Astrocyte of the cerebellum (primary cell): Measurements from ENCODE around the gene MTRR.

Experiments
- DNase-seq: peaks from one replicate; pipeline ENCODE4 v3.0.0-alpha.2; 2011; ENCODE audit warnings: low read depth
- H3K4me3 ChIP-seq: 2 replicates; pipeline ENCODE4 v1.5.1; 2011; ENCODE audit warnings: mild to moderate bottlenecking, low read depth, low read length, moderate library complexity
- in situ Hi-C: cut with HindIII; loops from 2 replicates; pipeline ENCODE4 v1.10.0; 2017; ENCODE audit warnings: low sequenced_read_pairs
- TF ChIP-seq, protein P1 (sequence below): IDR thresholded peaks from 2 replicates; pipeline ENCODE4 v1.5.1; 2012; ENCODE audit warnings: low read length, low read depth, moderate library complexity, mild to moderate bottlenecking; ENCODE audit errors: missing control alignments

MTRR gene

GRCh38 chr5:7927466-7928375 is 58.8 kb downstream of the MTRR start:
- H3K4me3 ChIP-seq: no peak overlapping the region
- in situ Hi-C loops: no loop called here
- DNase-seq: peak; percentile 27
- TF ChIP-seq, protein P1, sequence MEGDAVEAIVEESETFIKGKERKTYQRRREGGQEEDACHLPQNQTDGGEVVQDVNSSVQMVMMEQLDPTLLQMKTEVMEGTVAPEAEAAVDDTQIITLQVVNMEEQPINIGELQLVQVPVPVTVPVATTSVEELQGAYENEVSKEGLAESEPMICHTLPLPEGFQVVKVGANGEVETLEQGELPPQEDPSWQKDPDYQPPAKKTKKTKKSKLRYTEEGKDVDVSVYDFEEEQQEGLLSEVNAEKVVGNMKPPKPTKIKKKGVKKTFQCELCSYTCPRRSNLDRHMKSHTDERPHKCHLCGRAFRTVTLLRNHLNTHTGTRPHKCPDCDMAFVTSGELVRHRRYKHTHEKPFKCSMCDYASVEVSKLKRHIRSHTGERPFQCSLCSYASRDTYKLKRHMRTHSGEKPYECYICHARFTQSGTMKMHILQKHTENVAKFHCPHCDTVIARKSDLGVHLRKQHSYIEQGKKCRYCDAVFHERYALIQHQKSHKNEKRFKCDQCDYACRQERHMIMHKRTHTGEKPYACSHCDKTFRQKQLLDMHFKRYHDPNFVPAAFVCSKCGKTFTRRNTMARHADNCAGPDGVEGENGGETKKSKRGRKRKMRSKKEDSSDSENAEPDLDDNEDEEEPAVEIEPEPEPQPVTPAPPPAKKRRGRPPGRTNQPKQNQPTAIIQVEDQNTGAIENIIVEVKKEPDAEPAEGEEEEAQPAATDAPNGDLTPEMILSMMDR: peak; percentile 77

DNA sequence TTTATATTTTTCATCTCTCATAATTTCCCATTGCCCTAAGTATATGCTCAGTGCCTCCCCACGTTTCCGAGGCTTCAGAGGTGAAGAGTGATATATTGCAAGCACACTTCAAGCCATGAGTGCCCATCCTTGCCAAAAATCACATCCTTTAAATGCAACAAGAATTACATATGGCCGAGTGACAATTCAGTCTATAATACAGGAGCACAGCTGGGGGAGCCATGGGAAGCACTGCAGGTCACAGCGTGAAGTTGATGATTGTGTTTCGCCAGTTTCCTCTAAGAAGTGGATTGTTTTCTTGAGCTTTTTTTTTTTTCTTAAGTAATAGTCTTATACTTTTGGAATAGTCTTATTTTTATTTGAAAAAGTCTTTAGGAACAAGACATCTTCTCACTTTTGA is 61.1 kb downstream of the MTRR start:
- no peak for DNase-seq
- TF ChIP-seq, protein P1: no peak
- in situ Hi-C loops: no loop called here
- H3K4me3 ChIP-seq: no peak overlapping the region

DNA sequence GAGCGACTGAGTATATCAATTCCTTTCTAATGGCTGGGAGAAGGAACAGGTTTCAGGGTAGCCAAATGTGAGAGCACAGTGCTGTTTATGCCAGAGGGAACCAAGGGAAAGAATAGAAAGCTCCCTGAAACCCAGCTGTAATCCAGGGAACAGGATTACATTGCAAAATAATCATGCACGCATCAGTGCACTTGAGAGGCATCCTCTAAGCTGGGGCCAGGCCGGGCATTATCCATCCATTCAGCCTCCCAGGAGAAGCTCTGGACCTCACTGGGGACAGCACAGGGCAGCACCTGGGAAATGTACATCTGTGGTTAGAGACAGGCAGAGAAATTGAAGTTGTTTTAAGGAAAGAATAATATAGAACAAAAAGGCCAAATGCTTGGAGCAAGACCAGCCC is 72.7 kb downstream of the MTRR start:
- TF ChIP-seq, protein P1: no peak
- no peak for DNase-seq
- no peak overlapping the region for H3K4me3 ChIP-seq
- in situ Hi-C loops: no loop called here

DNA sequence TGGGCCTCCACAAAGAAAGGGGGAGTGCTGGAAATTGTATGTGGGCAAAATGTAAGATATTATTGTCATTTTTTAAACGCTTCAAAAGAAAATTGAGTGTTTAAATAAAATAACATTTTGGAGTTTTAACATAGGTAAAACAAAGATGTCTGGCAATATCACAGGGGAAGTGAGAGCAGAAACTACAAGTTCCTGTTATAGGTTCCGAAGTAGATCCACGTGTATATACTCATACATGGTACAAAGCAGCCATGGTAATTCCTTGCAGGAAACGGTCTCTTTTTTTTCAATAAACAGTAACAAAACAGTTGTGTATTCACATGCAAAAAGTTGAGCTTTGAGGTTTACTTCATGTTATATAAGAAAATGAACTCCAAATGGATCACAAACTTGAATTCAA is 78.4 kb downstream of the MTRR start:
- in situ Hi-C loops: no loop called here
- H3K4me3 ChIP-seq: no peak overlapping the region
- TF ChIP-seq, protein P1: no peak
- no peak for DNase-seq
